HG03521 (cell line): ENCODE measurements around the gene ZBTB5.
"Not testable (repeated sequence)": the region's sequence is repeated elsewhere in the genome, so short reads cannot be mapped to it uniquely, and the experiment has no call there.

Experiments
- ATAC-seq: cut with Tn5 transposase; IDR thresholded peaks from one replicate; pipeline ENCODE4 v1.9.1; 2021; ENCODE audit warnings: mild to moderate bottlenecking, moderate library complexity; ENCODE audit not compliant: unreplicated experiment

The ZBTB5 gene

GRCh38 chr9:37465249-37466036 is at the start of gene ZBTB5:
TSS of gene ZBTB5 (minus strand) at chr9:37465450. CDS start at chr9:37442551, 22,899 bp downstream.
- ATAC-seq: peak; percentile 72

- ATAC-seq: no peak
Observed at GRCh38 chr9:37514999-37515398, 49.7 kb upstream of the ZBTB5 start.

- ATAC-seq: not testable (repeated sequence)
Observed at GRCh38 chr9:37514415-37514814, 49.2 kb upstream of the ZBTB5 start.

GRCh38 chr9:37512437-37512836 is 47.2 kb upstream of the ZBTB5 start:
- ATAC-seq: no peak

- ATAC-seq: no peak
Observed at GRCh38 chr9:37511016-37512010, 46.1 kb upstream of the ZBTB5 start.

GRCh38 chr9:37510053-37510452 is 44.8 kb upstream of the ZBTB5 start:
- ATAC-seq: not testable (repeated sequence)

GRCh38 chr9:37509536-37509935 is 44.3 kb upstream of the ZBTB5 start:
- no peak for ATAC-seq

GRCh38 chr9:37508834-37509206 is 43.6 kb upstream of the ZBTB5 start:
- ATAC-seq: no peak

GRCh38 chr9:37508135-37508833 is 43.0 kb upstream of the ZBTB5 start:
- no peak for ATAC-seq

- ATAC-seq: no peak
Observed at GRCh38 chr9:37507566-37508134, 42.4 kb upstream of the ZBTB5 start.

GRCh38 chr9:37504605-37505004 is 39.4 kb upstream of the ZBTB5 start:
- no peak for ATAC-seq

GRCh38 chr9:37503736-37504135 is 38.5 kb upstream of the ZBTB5 start:
- ATAC-seq: no peak

- no peak for ATAC-seq
Observed at GRCh38 chr9:37501957-37502596, 36.8 kb upstream of the ZBTB5 start.

GRCh38 chr9:37499297-37499696 is 34.0 kb upstream of the ZBTB5 start:
- ATAC-seq: no peak

GRCh38 chr9:37498457-37498856 is 33.2 kb upstream of the ZBTB5 start:
- ATAC-seq: no peak

- ATAC-seq: no peak
Observed at GRCh38 chr9:37497320-37497719, 32.1 kb upstream of the ZBTB5 start.

- ATAC-seq: no peak
Observed at GRCh38 chr9:37496020-37496419, 30.8 kb upstream of the ZBTB5 start.

GRCh38 chr9:37495571-37495970 is 30.3 kb upstream of the ZBTB5 start:
- ATAC-seq: no peak

- ATAC-seq: no peak
Observed at GRCh38 chr9:37491939-37492338, 26.7 kb upstream of the ZBTB5 start.
